NCI-H2171 (cell line): ENCODE data around the gene TACR1.

Source experiments
- DNase-seq: peaks from one replicate; lab custom pipeline; 2025; lab: John Stamatoyannopoulos, UW

TACR1 gene

GRCh38 chr2:75018162-75018561 lies 181.2 kb downstream of the TACR1 start:
- no peak for DNase-seq

GRCh38 chr2:75012080-75012479 lies 187.2 kb downstream of the TACR1 start:
- DNase-seq = no peak

DNA sequence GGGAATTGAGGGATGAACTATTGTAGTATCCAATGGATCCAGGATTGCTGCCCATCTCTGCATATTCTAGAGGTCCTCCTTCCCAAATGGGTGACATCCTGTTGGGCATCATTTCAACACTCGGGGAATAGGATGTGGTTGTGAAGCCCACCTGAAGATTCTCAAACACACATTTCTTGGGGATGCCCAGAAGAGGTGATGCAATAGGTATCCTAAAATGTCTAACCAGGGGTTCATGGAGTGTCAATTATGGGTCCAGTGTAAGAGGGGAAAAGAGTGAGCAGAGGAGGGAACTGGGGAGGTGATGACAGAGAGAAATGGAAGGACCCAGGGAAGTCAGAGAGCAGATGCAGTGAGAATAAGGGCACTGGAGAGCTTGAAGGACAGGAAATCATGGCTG lies 188.7 kb downstream of the TACR1 start:
- DNase-seq = no peak

DNA sequence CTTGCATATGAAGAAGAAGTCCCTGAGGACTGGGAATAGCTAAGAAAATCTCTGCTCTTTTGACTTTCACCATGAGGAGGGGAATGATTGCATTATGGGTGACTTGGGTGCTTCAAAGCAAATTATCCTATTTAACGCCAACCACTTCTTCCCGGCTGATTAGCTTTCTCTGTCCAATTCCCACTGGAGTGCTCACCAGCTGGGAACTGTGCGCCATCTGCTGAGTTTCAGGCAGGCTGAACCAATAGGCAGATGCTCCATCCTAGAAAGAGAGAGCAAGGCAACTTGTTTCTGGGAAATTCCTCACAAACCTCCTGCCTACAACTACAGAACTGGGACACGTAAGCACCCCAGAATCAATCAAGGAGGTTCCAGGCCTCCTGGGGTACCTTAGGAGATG lies 191.5 kb downstream of the TACR1 start:
- peak; percentile 85 for DNase-seq

DNA sequence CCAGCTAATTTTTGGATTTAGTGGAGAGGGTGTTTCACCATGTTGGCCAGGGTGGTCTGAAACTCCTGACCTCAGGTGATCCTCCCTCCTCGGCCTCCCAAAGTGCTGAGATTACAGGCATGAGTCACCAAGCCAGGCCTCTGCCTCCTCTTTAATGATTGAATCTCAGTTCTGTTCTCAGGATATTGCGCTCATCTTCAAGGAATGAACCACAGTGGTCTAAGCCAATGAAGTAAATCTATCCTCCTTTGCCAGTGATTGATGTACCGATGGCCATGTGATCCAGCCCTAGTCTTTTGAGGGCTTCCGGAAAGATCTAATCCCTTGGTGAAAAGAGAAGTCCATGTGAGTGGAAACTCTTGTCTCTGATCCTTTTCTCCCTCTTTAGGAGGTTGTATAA lies 192.3 kb downstream of the TACR1 start:
- no peak for DNase-seq

GRCh38 chr2:75006041-75006440 lies 193.3 kb downstream of the TACR1 start:
- DNase-seq = no peak

- no peak for DNase-seq
Observed at GRCh38 chr2:75003773-75004172, 195.5 kb downstream of the TACR1 start.

DNA sequence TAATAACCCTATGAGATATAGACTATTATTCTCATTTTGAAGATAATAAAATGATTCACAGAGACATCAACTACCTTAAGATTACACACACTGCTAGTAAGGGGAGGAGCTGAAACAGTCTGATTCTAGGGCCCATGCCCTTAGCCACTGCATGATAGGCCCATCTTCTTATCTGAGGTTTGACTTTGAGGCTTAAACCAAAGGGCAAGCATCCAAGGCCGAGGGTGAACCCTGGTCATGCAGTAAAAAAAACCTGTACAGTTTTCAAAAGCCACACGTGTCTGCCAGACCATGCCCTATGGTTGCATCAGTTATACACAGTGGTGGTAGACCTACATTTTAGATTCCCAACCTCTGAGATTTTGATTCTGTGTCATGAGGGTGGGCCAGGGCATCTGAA lies 196.0 kb downstream of the TACR1 start:
- no peak for DNase-seq

DNA sequence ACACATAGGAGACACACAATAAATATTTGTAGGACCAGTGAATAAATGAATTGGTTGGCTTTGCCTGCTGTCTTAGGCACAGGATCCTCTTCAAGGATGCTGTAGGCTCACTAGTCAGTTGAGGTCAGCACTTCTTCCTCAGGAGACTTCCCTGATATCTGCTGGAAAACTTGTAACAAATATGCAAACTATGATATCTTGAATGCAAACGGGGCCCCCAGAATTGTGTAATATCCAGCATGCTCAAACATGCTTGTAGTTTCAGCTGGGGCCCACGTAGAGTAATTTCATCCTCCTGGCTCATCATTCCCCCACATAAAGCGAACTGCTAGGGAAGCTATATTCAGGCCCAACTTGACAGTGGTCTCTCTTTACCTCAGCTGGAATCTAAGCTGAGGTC lies 197.3 kb downstream of the TACR1 start:
- DNase-seq = no peak

- no peak for DNase-seq
Observed at GRCh38 chr2:74999468-74999867, 199.9 kb downstream of the TACR1 start.
